Memory B cell (primary cell): ENCODE results near the gene ALG11.

Experiments
- ATAC-seq: fragments of 150-1000 bp; cut with Tn5 transposase; 2 replicates; pipeline ENCODE4 v1.10.0; 2021; ENCODE audit warnings: low read depth, mild to moderate bottlenecking, moderate library complexity
- DNase-seq, 2 donors: peaks; one replicate each; pipeline ENCODE4 v3.0.0; 2022; ENCODE audit warnings: low spot score in 2 of 2
- H3K27ac Mint-ChIP-seq: one replicate; pipeline ENCODE4 v1.8.0; 2022; ENCODE audit warnings: mild to moderate bottlenecking, moderate library complexity, mixed read lengths
- H3K27me3 Mint-ChIP-seq: one replicate; pipeline ENCODE4 v1.8.0; 2022; ENCODE audit warnings: mixed read lengths
- H3K36me3 Mint-ChIP-seq: one replicate; pipeline ENCODE4 v1.8.0; 2022; ENCODE audit warnings: mild to moderate bottlenecking, mixed read lengths
- H3K4me1 Mint-ChIP-seq: one replicate; pipeline ENCODE4 v1.8.0; 2022; ENCODE audit warnings: mixed read lengths
- H3K4me3 Mint-ChIP-seq: one replicate; pipeline ENCODE4 v1.8.0; 2022; ENCODE audit warnings: mild to moderate bottlenecking, moderate library complexity, mixed read lengths
- H3K9me3 Mint-ChIP-seq: one replicate; pipeline ENCODE4 v1.8.0; 2022; ENCODE audit warnings: mixed read lengths

Gene ALG11

DNA sequence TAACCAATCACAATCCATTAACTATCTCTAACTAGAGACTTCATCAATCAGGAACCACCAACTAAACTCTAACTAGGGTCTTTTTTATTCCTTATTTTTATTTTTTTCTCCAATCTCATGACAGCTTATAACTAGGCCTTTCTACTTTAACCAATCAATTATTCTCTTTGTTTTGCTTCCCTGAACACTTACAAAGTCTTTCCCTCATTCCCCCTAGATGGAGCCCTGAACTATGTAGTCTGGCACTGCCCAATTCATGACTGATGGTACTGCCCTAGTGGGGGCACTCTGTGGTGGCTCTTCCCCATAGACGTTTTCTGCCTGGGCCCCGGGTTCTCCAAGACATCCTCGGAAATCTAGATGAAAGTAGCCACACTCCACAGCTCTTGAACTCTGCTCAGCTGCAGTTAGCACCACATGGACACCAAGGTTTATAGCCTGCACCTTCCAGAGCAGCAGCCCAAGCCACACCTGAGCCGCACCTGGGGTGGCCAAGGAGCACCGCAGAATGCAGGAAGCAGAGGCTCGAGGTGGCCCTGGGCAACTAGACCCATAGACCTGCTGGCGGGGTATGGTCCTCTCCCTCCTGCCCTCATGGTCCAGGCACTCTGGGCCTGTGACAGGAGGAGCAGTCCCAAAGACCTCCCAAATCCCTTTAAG, 7.6 kb upstream of the ALG11 start:
- H3K9me3 Mint-ChIP-seq = no peaks in the 10 kb centered on the region
- no peaks in the 10 kb centered on the region for H3K4me1 Mint-ChIP-seq
- DNase-seq (no peak), ATAC-seq (no peak)
- no peak overlapping the region for H3K27ac Mint-ChIP-seq
- H3K27me3 Mint-ChIP-seq = peaks cover 15% of the 10 kb centered on the region
- H3K4me3 Mint-ChIP-seq = no peak overlapping the region
- no peaks in the 10 kb centered on the region for H3K36me3 Mint-ChIP-seq

DNA sequence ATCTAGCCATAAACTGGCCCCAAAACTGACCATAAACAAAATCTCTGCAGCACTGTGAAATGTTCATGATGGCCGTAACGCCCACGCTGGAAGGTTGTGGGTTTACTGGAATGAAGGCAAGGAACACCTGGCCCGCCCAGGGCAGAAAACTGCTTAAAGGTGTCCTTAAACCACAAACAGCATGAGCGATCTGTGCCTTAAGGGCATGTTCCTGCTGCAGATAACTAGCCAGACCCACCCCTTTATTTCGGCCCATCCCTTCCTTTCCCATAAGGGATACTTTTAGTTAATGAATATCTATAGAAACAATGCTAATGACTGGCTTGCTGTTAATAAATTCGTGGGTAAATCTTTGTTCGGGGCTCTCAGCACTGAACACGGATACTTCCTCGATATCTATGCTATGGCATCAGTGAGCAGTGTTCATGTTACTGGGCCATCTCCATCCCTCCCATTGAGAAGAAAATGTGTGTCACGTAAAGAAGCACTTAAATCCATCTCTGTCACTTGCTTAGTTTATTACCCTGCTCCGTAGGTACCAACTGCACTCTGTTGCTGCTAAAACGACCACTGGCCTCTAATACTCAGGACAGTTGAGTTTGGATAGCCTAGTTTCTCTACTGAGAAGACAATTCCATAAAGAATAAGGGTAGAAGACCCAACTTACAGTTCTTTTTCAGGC, 6.2 kb upstream of the ALG11 start:
- H3K4me3 Mint-ChIP-seq = no peak overlapping the region
- peaks cover 2% of the 10 kb centered on the region for H3K4me1 Mint-ChIP-seq
- DNase-seq (no peak), ATAC-seq (no peak)
- H3K36me3 Mint-ChIP-seq = no peaks in the 10 kb centered on the region
- peaks cover 13% of the 10 kb centered on the region for H3K27me3 Mint-ChIP-seq
- H3K27ac Mint-ChIP-seq = no peak overlapping the region
- H3K9me3 Mint-ChIP-seq = no peaks in the 10 kb centered on the region

DNA sequence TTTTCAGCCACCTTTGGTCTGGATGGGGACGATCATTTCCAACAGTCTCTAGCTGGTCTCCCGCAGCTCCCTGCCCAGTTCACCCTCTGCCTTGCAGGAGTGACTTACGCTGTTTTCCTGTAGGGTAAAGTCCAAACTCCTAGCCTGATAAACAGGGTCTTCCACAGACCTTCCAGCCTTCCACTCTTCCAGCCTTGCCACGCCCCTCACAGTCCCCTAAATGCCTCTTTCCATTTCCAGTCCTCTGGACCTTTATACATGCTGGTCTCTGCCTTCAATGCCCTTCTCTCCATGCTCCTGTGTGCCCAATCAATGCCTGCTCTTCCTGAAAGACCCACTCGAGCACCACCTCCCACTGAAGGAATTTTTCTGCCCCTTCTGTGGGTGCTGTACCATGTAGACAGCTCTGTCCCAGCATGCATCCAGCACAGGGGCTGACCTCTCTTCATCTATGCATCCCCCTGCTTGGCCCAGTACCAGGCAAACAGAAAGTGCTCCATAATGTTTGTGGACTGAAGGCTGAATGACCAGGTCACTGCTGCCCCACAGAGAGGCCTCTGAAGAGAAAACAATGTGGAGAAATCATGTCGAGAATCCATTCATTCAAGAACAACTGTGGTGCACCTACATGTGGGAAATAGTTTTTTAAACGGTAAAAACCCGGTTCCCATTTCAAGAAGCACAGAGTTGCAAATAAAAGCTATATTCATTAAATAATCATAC, 5.5 kb upstream of the ALG11 start:
- H3K36me3 Mint-ChIP-seq = no peaks in the 10 kb centered on the region
- H3K27me3 Mint-ChIP-seq = peaks cover 15% of the 10 kb centered on the region
- H3K4me1 Mint-ChIP-seq = peaks cover 5% of the 10 kb centered on the region
- H3K27ac Mint-ChIP-seq = no peak overlapping the region
- DNase-seq = no peak
- H3K9me3 Mint-ChIP-seq = no peaks in the 10 kb centered on the region
- H3K4me3 Mint-ChIP-seq = no peak overlapping the region
- ATAC-seq = no peak

DNA sequence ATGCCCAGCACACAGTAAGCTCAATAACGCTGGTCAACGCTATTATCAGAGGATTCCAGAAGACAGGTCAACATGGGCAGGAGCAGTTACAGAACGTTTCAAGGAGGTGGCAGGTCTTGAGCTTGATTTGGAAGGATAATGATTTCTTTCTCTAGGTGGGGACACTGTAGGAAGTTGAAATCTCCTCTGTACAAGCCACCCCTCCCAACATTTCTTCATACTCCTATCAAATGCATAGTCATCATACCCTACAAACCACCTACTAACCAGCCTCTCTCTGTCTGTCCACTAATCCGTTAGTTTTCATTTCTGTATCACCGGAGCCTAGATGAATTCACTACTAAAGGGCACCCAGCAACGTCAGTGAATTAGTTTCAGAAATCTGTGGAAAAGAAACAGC, 2.3 kb upstream of the ALG11 start:
- no peak for ATAC-seq
- no peaks in the 10 kb centered on the region for H3K9me3 Mint-ChIP-seq
- no peaks in the 10 kb centered on the region for H3K36me3 Mint-ChIP-seq
- peaks cover 15% of the 10 kb centered on the region for H3K27me3 Mint-ChIP-seq
- peaks cover 8% of the 10 kb centered on the region for H3K4me1 Mint-ChIP-seq
- no peak for DNase-seq
- H3K27ac Mint-ChIP-seq = no peak overlapping the region
- peak overlapping the region; percentile 11 for H3K4me3 Mint-ChIP-seq

DNA sequence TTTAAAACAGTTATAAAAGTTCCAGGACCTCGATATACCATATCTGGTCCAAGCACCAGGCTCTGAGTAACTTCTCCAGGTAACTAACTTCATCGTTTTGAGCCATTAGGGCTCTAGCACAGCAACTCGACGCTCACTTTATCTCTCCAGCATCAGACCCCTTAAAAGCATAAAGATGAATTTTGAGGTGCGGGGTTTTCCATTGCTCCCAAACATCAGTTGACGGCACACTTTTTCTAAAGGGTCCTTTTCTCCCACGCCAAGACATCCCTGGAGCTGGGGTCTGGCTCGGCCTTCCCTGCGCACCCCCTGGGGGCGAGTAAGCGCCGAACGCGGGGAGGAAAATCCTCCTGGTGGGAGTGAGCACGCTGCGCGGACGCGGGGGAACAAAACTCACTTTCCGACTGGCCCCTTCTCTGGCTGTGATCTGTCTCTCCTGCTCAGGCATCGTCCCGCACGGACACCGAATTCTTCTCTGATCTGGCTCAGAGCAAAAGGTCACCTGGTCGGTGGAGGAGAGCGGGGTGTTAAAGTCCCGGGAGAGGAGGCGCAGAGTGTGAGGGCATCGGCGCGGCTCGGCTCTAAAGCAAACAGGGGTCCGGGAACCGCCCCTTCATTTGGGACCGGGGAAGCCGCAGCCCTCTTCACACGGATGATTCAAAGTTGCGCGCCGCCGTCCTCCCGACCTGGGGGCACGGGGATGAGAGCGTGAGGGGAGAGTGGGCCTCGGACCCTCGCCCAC, 1.1 kb upstream of the ALG11 start, which contains the start of gene ATP7B:
ATP7B (minus strand) TSS at position 561 of the 742 bp plus-strand sequence; CDS start at position 448, 113 bp downstream.
- peaks cover 5% of the 10 kb centered on the region for H3K36me3 Mint-ChIP-seq
- ATAC-seq = no peak
- H3K27ac Mint-ChIP-seq = peak within 1 kb of the TSS; percentile 92
- peak; percentile 20 to 44 for DNase-seq
- peaks cover 15% of the 10 kb centered on the region for H3K27me3 Mint-ChIP-seq
- H3K9me3 Mint-ChIP-seq = no peaks in the 10 kb centered on the region
- peaks cover 11% of the 10 kb centered on the region for H3K4me1 Mint-ChIP-seq
- peak within 1 kb of the TSS; percentile 95 for H3K4me3 Mint-ChIP-seq

DNA sequence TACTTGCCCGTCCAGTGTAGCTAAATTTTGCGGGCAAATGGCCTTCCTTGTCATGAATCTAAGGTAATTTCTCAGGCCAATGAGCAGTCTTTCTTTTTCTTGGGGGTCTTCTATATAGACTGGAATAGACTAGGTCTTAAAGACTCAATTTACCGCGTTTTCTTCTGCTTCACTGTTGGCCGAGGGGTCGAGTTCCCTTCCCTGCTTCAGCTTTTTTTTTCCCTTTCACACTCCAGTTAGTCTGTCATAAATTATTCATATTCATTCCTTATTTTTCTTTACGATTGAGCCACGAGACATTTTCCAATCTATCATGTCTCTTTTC, 276 bp downstream of the ALG11 start:
- Mint-ChIP-seq H3K27ac (peak overlapping the region; percentile 92), H3K36me3 (peaks cover 14% of the 10 kb centered on the region), H3K4me3 (peak overlapping the region; percentile 95), H3K4me1 (peaks cover 13% of the 10 kb centered on the region), H3K9me3 (no peaks in the 10 kb centered on the region), H3K27me3 (peaks cover 9% of the 10 kb centered on the region)
- ATAC-seq (no peak), DNase-seq (no peak)

DNA sequence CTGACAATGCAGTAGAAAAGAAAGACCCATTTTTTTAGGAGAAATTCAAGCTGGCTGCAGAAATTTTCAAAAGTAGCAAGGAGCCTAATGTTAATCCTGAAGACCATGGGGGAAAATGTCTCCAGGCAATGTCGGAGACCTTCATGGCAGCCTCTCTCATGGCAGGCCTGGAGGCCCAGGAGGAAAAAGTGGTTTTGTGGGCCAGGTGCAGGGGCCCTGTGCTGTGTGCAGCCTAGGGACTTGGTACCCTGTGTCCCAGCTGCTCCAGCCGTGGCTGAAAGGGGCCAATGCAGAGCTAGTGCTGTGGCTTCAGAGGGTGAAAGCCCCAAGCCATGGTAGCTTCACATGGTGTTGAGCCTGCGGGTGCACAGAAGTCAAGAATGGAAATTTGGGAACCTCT, 4.1 kb downstream of the ALG11 start:
- Mint-ChIP-seq H3K4me3 (no peak overlapping the region), H3K36me3 (peaks cover 35% of the 10 kb centered on the region), H3K4me1 (peaks cover 16% of the 10 kb centered on the region), H3K27me3 (no peaks in the 10 kb centered on the region), H3K27ac (no peak overlapping the region), H3K9me3 (no peaks in the 10 kb centered on the region)
- no peak for ATAC-seq
- DNase-seq = no peak

DNA sequence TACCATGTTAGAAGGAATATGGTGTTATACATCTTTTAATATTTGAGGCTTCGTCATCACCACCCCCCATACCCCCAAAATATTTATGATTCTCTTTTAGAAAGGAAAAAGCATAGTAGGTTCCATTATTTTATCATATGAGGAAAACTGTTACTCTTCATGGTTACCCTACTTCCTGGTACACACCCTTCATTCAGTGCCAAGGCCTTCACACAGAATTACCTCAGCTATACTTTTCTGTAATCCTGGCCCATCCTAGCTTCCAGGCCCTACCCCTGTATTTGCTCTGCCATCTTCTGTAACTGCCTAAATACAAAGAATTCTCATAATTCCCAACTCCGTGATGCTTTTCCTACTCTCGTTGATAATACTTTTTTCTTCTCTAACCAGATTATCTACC, 8.0 kb downstream of the ALG11 start:
- peaks cover 43% of the 10 kb centered on the region for H3K36me3 Mint-ChIP-seq
- no peak overlapping the region for H3K4me3 Mint-ChIP-seq
- ATAC-seq = no peak
- DNase-seq = no peak
- H3K27ac Mint-ChIP-seq = no peak overlapping the region
- no peaks in the 10 kb centered on the region for H3K27me3 Mint-ChIP-seq
- peaks cover 13% of the 10 kb centered on the region for H3K4me1 Mint-ChIP-seq
- no peaks in the 10 kb centered on the region for H3K9me3 Mint-ChIP-seq

DNA sequence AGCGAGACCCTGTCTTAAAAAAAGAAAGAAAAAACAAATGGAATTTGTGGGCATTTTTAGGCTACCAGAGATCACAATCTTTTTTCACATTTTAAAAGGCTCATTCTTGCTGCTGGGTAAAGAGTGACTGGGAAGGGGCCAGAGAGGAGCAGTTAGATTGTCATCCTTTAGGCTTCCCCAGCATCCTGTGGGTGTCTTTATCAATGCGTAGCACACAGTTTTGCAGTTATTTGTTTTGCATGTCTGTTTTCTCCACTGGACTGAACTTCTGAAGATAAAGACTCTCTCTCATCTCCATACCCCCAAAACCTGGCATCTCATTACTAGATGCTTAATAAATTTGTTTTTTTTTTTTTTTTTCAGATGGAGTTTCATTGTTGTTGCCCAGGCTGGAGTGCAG, 10.2 kb downstream of the ALG11 start:
- H3K36me3 Mint-ChIP-seq = peaks cover 49% of the 10 kb centered on the region
- H3K27me3 Mint-ChIP-seq = no peaks in the 10 kb centered on the region
- no peak for DNase-seq
- peaks cover 6% of the 10 kb centered on the region for H3K9me3 Mint-ChIP-seq
- H3K4me3 Mint-ChIP-seq = no peak overlapping the region
- peaks cover 25% of the 10 kb centered on the region for H3K4me1 Mint-ChIP-seq
- ATAC-seq = no peak
- H3K27ac Mint-ChIP-seq = no peak overlapping the region

DNA sequence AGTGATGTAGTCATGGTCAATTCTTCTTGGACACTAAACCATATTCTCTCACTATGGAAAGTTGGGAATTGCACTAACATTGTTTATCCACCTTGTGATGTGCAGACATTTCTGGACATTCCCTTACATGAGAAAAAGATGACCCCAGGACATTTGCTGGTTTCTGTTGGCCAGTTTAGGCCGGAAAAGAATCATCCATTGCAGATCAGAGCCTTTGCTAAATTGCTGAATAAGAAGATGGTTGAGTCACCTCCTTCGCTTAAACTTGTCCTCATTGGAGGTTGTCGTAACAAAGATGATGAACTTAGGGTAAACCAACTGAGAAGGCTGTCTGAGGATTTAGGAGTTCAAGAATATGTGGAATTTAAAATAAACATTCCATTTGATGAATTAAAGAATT, 12.3 kb downstream of the ALG11 start, which contains the start of gene UTP14C:
UTP14C (plus strand) TSS at position 211 of the 400 bp plus-strand sequence. CDS start 4,114 bp downstream, outside the sequence.
- Mint-ChIP-seq H3K9me3 (peaks cover 9% of the 10 kb centered on the region), H3K27ac (no peak within 1 kb of the TSS), H3K4me1 (peaks cover 22% of the 10 kb centered on the region), H3K27me3 (no peaks in the 10 kb centered on the region), H3K36me3 (peaks cover 52% of the 10 kb centered on the region), H3K4me3 (no peak within 1 kb of the TSS)
- ATAC-seq (no peak), DNase-seq (no peak)

DNA sequence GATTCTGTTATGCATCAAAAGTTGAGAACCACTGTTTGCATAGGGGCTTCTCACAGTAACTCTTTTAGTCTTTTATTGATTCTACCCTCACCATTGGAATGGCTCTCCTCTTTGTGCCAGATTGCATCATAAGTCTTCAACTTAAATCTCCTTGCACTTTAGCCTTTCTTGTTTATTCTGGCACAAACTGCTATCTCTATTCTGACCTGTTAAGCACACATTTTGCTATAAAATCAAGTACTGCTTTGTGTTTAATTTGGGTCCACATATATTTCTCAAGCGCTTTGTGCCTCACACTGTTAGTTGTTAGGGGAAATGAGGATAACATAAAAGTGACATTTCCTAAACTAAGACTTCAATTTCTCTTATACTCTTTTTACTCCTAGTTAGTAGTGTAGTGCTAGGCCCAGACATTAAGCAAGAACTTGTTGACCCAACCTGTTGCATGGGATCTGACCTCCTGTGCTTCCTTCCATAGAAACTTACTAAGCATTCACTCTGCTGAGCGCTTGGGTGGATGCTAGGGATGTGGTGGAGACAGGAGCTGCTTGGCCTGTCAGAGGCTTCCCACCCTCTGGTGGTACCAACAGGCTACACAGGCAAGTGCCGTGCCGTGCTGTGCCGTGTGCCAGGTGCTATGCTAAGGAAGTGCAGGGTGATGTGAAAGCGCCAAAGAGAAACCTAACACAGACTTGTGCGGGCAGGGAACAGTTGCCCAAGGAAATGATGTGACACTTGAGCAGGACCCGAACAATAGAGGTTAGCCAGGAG, 13.5 kb downstream of the ALG11 start:
- no peaks in the 10 kb centered on the region for H3K27me3 Mint-ChIP-seq
- DNase-seq (no peak), ATAC-seq (no peak)
- H3K27ac Mint-ChIP-seq = no peak overlapping the region
- H3K4me1 Mint-ChIP-seq = peaks cover 18% of the 10 kb centered on the region
- no peak overlapping the region for H3K4me3 Mint-ChIP-seq
- peaks cover 9% of the 10 kb centered on the region for H3K9me3 Mint-ChIP-seq
- H3K36me3 Mint-ChIP-seq = peaks cover 52% of the 10 kb centered on the region

DNA sequence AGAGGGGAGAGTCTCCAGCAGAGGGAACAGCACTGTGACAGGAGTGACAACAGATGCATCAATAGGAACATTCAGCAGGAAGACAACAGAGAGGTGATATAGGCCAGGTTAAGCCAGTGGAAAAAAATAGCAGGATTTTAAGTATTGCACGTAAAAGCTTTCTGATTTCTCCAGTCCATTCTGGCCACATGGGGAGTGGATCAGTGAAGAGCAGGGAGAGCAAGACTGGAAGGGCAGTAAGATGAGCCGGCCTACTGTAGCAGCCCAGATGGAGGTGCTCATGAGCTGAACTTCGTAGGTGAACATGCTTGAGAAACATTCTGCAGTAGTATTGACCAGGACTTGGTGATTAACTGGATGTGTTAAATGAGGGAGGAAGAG, 14.0 kb downstream of the ALG11 start:
- Mint-ChIP-seq H3K27me3 (no peaks in the 10 kb centered on the region), H3K9me3 (peaks cover 9% of the 10 kb centered on the region), H3K36me3 (peaks cover 48% of the 10 kb centered on the region), H3K27ac (no peak overlapping the region), H3K4me1 (peaks cover 16% of the 10 kb centered on the region), H3K4me3 (no peak overlapping the region)
- ATAC-seq = no peak
- no peak for DNase-seq

DNA sequence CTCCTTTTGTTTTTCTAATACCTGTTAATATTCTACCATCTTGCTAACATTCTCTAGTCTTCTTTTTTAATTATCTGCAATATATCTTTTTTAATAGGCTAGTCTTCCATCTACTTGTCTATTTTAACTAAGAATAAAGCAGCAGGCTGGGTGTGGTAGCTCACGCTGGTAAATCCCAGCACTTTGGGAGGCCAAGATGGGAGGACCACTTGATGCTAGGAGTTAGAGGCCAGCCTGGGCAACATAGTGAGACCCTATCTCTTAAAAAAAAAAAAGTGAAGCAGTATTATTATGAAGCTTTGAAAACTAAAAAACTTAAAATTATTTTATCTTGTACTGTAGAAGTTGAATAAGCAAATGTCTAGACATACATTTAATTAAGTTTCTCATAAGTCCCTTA, 15.6 kb downstream of the ALG11 start:
- ATAC-seq (no peak), DNase-seq (no peak)
- peaks cover 9% of the 10 kb centered on the region for H3K9me3 Mint-ChIP-seq
- no peak overlapping the region for H3K27ac Mint-ChIP-seq
- peaks cover 47% of the 10 kb centered on the region for H3K36me3 Mint-ChIP-seq
- no peaks in the 10 kb centered on the region for H3K27me3 Mint-ChIP-seq
- H3K4me1 Mint-ChIP-seq = peaks cover 16% of the 10 kb centered on the region
- H3K4me3 Mint-ChIP-seq = no peak overlapping the region
